ENCODE data around the gene SP110.
"Not testable (repeated sequence)": the region's sequence is repeated elsewhere in the genome, so short reads cannot be mapped to it uniquely, and the experiment has no call there.

Gene SP110

GRCh38 chr2:230219419-230220331, at the start of gene SP110:
TSS of gene SP110 (minus strand) at chr2:230219984. CDS start at chr2:230216927, 3,057 bp downstream.
- peak; percentile 30 for DNase-seq

DNA sequence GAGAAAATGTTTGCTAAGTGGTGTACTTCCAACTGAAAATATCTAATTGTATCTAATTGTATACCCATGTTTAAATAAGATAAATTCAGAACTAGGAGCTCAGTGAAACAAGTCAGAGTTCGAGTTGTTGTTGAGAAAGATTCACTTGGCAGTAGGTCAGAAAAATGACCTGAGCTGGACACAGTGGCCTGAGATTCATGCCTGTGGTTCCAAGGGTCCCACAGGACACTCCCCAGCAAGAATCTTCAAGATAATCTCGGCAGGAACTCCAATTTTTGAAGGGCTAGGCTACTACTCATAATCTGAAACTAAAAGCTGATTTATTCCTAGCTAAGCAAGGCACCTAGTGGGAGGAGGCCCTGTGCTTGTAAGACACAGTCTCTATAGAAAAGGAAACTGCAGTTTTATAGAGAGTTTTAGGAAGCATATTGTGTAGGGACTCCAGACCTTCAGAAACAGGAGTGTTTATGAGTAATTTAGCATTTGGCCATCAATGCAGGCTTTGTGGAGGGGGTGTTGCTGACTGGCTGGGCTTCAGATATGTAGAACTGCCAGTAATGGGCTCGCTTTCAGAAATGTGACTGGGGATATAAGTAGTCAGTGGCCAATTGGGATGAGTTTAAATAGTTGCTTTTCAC, 48.9 kb upstream of the SP110 start:
- DNase-seq = no peak

GRCh38 chr2:230267556-230267955, 47.8 kb upstream of the SP110 start:
- DNase-seq = no peak

- no peak for DNase-seq
Observed at GRCh38 chr2:230267059-230267458, 47.3 kb upstream of the SP110 start.

- DNase-seq = no peak
Observed at GRCh38 chr2:230266638-230267037, 46.9 kb upstream of the SP110 start.

- DNase-seq = not testable (repeated sequence)
Observed at GRCh38 chr2:230264945-230265344, 45.2 kb upstream of the SP110 start.

GRCh38 chr2:230262246-230262645, 42.5 kb upstream of the SP110 start:
- no peak for DNase-seq

DNA sequence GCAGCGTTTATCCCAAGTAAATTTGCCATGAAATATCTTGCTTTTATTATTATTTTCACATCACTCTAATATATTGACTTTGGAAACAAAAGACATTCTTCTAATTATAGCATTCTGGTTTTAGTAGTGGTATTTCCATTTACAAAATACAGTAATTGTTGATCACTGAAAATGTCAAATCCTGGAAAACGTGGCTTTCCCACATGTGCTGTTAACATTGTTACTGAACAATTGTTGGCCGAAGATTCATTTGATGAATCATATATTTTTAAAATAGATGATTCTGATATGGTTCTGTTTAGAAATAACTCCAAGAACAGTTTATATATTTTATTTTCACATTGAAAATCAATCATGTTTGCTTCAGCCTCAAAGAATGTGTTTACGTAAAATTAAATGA, 38.7 kb upstream of the SP110 start:
- no peak for DNase-seq

GRCh38 chr2:230256733-230257332, 37.0 kb upstream of the SP110 start:
- DNase-seq = no peak

GRCh38 chr2:230254152-230254881, 34.5 kb upstream of the SP110 start:
- DNase-seq = no peak

DNA sequence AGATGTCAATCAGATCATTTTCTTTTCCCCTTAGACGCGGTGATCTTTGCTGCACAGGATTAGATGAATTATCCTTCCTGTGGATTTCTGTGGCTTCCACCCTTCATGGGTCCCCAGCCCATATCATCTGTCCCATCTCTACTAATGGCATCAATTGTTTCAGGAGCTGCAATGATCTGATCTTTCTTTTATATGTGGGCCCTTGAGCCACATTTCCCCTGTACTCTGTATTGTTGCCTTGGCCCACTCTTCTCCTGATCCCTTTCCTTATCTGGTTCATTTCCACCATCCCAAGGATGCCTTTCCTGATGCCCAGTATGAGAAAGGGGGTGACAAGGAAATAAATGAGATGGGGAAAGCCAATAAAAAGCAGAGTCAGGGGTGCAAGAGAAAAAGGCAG, 30.4 kb upstream of the SP110 start:
- no peak for DNase-seq

GRCh38 chr2:230246206-230246605, 26.4 kb upstream of the SP110 start:
- DNase-seq = no peak

DNA sequence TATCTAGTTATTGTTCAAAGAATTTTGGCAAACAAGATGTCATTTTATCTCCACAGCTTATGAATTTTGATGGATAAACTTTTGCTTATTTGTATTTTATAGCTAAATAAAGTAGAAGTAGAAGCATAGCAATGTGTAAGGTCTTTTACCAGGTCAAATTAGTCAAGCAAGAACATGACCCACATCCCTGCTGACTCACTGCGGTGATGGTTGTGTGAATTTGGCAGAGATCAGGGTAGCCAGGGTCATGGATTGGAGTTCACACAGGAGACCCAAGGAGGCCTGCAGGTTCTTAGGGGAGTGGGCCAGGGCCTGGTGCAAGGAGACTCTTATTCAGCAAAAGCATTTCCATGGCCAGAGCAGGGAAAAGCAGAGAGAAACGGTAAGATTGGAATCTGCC, 24.4 kb upstream of the SP110 start:
- no peak for DNase-seq

DNA sequence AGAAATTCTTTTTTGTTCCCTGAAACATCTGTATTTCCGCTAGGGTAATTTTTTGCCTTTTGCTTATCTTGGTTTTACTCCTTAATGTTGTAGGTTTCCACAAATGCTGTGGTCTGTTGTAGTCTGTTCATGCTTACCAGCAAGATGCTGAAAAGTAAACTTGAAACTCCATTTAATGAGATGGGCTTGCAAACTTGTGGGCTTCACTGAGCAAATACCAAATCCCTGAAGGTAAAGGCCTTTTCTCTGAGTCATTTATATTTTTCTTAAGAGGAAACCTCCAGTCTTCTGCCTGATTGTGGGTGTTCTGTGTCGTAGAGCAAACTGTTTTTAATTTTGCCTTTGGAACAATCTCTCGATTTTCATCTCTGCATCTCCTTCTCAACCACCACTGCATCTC, 15.1 kb upstream of the SP110 start:
- DNase-seq = no peak

DNA sequence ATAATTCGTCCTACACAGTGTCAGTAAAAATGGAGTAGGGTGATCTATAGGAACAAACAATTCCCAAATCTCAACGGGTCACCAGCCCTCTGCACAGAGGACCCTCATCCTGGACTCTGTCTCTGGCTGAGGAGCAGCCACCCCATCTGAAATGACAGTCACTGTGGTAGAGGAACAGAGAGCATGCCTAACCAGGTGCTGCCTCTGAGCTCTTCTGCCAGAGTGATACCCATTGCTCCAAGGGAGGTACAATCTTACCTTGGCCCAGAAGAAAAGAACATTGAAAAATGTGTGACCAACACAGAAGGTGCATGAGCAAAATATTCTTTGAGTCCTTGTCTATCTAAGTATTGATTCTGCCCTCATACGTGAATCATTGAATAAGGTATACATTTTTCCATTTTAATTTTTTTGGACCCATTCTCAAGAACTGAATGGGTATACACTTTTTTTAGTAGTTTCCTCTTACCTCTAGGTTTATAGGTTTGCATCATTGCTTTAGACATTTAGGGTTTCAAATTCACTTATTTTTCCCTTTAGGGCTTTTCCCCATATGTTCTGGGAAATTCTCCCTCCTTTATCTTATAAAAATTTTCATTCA, 14.4 kb upstream of the SP110 start:
- DNase-seq = no peak

DNA sequence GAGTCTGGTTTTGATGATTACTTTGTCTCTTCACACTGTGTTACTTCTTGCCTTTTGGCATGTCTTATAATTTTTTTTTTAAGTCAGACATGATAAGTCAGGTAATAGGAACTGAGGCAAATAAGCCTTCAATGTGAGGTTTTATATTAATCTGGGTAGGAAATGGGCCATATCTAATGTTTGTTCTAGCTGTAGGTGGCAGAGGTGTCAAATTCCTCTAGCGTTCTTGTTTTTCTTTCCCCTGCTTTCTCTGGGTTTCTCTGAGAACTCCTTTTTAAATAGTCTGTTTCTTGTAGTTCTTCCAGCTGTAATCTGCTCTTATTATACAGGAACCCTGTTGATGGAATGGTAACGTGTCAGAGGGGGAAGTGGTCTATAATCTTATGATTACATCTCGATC, 11.5 kb upstream of the SP110 start:
- DNase-seq = no peak

DNA sequence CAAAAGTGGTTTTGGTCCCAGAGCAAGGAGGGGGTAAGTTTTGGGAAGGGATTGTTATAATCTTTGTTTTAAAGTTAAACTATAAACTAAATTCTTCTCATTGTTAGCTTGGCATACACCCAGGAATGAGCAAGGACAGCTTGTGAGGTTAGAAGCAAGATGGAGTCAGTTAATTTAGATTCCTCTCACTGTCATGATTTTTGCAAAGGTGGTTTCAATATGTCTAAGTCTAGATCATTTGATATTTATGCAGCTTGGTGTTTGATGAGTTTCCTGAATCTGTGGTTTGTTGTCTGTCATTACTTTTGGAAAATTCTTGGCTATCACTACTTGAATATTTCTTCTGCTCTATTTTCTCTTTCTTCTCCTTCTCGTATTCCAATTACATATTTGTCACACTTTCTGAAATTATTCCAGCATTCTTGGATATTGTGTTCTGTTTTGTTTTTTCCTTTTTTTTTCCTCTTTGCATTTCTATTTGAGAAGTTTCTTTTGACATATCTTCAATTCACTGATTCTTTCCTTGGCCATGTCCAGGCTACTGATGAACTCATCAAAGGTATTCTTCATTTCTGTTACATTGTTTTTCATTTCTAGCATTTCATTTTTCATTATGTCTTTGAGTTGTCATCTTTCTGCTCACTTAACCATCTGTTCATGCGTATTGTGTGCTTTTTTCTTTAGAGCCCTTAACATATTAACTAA, 10.9 kb upstream of the SP110 start:
- DNase-seq = no peak

DNA sequence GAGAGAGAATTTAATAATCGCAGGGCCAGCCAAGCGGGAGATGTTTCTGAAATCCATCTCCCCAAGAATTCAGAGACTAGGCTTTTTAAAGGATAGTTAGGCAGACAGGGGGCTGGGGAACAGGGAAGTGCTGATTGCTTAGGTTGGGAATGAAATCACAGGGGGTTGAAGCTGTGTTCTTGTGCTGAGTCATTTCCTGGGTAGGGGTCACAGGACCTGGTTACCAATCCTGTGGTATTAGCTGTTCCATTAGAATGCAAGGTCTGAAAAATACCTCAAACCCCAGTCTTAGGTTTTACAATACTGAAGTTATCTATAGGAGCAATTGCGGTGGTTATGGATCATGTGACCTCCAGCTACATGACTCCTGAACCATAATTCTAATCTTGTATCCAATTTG, 10.3 kb upstream of the SP110 start:
- no peak for DNase-seq

- DNase-seq = no peak
Observed at GRCh38 chr2:230227216-230227615, 7.4 kb upstream of the SP110 start.

DNA sequence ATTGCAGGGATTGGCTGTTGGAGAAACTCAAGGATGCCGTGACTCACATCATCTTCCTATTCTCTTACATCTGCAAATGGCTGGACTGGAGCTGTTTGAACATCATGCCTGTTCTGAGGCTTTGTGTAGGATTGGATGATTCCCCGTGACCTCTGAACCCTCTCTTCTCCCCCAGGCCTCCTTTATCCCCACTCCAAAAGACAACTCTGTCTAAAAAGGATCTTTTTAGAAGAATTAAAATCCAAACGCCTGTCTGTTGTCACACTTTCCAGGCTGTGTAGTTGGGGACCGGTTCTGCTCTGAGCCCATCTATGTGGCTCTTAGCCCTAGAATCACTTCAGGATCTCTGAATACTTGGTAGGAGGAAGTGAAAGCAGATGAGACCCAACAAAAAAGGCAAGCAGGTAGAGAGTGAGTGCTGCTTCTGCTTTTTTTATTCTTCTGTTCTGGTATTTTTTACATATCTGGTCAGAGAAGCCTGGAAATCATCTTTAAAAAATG, 6.3 kb upstream of the SP110 start:
- no peak for DNase-seq

DNA sequence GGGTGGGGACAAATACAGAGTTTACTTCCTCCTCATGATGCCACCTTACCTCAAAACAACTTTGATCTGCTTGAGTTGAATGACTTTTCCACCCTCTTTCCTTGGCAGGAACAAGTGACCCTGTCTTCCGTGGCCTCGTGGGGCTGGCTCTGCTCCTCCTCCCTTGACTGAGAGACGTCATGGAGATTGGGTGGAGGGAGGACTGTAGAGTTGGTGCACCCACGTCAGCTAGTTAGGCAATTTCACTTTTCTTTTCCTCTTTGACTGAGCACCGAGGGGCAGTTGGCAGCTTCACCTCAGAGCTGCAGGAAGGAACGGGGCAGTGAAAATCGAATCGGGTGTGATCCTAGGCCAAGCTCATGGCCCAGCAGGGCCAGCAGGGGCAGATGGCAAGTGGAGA, 5.7 kb upstream of the SP110 start, which contains the start of gene SP140:
Gene SP140 (plus strand): TSS at position 251 of the 400 bp plus-strand sequence. CDS start 109 bp downstream, at position 360.
- DNase-seq = no peak

GRCh38 chr2:230224458-230224857, 4.7 kb upstream of the SP110 start:
- no peak for DNase-seq

Data from NCI-H2107 (cell line).